Pulmonary artery endothelial cell (primary cell): ENCODE results near the gene DCUN1D2. TPM values are rescaled to one million over a fixed set of nuclear protein-coding genes. Genes with fewer than 3 reads are reported as not detected.
"Not testable (repeated sequence)": the region's sequence is repeated elsewhere in the genome, so short reads cannot be mapped to it uniquely, and the experiment has no call there.

Experiments
- DNase-seq: peaks from one replicate; pipeline ENCODE4 v3.0.0-alpha.2; 2011; ENCODE audit warnings: low read depth, low spot score
- total RNA-seq: library from RNA; depleted of rRNA; stranded (reverse); fragments of >200 nt; gene quantifications from 2 replicates; pipeline ENCODE4 v1.2.3, GENCODE V29; 2014

The DCUN1D2 gene
- total RNA-seq, 1 donor from 2014 or later: 7.7 TPM

GRCh38 chr13:113446488-113446854, 44.0 kb downstream of the DCUN1D2 start:
- DNase-seq: no peak

GRCh38 chr13:113445791-113446487, 44.6 kb downstream of the DCUN1D2 start:
- no peak for DNase-seq

- DNase-seq: no peak
These were observed 46.5 kb downstream of the DCUN1D2 start for GRCh38 chr13:113443991-113444390.

- no peak for DNase-seq
These were observed 47.5 kb downstream of the DCUN1D2 start for GRCh38 chr13:113442985-113443362.

GRCh38 chr13:113442354-113442984, 48.0 kb downstream of the DCUN1D2 start:
- DNase-seq: no peak

DNA sequence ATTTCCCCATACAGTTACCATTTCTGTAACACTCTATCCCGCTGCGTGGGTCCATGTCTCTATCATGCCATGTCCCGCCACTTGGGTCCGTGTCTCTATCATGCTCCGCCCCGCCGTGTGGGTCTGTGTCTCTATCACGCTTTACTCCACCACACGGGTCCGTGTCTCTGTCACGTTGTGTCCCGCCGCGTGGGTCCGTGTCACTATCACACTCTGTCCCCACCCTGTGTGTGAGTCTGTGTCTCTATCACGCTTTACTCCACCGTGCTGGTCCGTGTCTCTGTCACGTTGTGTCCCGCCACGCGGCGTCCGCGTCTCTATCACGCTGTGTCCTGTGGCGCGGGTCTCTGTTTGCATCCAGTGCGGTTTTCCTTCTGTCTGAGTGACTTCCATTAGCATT, 48.9 kb downstream of the DCUN1D2 start:
- DNase-seq: no peak

- DNase-seq: no peak
These were observed 53.0 kb downstream of the DCUN1D2 start for GRCh38 chr13:113437408-113438010.

- DNase-seq: not testable (repeated sequence)
These were observed 53.6 kb downstream of the DCUN1D2 start for GRCh38 chr13:113436866-113437265.

DNA sequence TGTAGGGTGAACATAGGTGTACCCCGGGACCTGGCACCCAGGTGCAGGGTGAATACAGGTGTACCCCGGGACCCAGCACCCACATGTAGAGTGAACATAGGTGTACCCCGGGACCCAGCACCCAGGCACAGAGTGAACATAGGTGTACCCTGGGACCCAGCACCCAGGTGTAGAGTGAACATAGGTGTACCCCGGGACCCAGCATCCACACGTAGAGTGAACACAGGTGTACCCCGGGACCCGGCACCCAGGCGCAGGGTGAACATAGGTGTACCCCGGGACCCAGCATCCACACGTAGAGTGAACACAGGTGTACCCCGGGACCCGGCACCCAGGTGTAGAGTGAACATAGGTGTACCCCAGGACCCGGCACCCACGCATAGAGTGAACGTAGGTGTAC, 54.6 kb downstream of the DCUN1D2 start:
- not testable (repeated sequence) for DNase-seq

DNA sequence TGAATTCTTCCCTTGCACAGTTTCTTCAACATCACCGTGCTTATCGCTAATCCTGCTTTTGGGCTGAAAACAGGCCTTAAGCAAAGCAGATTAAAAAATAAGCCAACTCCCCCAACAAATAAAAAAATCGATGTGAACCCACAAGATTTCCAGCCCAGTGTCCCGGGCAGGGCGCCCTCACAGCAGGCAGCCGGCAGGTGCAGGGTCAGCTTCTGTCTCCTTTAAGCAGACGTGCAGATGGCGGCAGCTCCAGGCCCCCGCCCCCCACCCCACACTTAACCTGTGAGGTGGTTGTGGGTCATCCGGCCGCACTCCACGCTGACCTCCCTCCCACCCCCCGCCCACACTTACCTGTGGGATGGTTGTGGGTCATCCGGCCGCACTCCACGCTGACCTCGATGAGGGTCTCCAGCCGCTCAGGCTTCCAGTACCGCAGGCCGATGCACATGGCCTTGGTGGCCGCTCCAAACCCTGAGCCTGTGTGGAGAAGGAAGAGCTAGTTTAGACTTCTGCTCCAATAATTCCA, 57.1 kb downstream of the DCUN1D2 start:
- no peak for DNase-seq

DNA sequence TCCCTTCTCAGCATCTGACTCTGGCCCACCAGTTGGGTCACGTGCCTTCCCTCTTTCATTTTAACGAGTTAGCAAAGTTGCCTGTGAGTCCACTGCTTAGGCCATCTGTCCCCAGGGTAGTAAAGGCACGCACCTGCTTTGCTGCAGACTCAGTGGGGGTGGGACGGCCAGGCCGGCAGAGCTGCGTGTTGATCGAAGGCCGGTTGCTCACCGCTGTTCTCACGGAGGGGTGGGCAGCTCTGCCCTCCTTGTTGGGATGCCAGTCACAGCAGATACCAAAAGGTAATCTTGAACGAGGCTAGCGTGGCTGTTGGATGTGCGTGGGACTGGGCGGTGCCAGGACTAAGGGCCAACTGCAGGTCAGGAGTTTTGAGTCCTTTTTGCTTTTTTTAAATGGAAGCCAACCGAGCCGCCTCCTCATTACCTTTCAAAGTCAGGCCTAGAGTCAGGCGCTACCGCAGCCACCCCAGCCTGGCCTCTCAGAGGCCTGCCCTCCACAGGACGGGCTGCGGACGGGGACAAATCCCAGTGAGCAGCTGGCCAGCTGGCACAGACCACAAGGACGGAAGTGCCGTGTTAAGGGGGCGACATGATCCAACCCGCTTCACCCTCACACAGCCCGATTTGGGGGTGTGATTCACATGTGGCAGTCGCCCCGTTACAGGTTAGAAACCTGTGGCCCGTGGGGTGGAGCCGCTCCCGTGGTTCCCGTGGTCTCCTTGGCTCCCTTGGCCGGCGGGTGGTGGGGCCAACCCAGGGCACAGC, 57.8 kb downstream of the DCUN1D2 start:
- DNase-seq: no peak

DNA sequence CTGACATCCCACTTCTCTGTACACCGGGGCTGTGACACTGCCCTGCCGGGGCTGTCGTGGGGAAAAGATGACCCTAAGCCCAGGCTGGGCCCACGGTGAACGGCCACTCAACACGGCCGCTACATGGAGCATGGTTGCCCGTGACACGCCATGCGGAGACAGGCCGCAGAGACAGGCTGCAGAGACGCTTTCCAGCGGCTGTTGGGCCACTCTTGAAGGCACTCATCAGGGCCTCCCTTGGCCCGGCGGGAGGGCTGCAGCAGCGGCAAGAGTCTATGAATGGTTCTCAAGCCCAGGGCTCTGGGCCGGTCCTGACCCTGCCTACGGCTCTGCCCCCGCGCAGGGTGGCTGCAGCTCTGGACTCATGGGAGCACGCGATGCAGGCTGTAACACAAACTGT, 59.3 kb downstream of the DCUN1D2 start:
- no peak for DNase-seq

DNA sequence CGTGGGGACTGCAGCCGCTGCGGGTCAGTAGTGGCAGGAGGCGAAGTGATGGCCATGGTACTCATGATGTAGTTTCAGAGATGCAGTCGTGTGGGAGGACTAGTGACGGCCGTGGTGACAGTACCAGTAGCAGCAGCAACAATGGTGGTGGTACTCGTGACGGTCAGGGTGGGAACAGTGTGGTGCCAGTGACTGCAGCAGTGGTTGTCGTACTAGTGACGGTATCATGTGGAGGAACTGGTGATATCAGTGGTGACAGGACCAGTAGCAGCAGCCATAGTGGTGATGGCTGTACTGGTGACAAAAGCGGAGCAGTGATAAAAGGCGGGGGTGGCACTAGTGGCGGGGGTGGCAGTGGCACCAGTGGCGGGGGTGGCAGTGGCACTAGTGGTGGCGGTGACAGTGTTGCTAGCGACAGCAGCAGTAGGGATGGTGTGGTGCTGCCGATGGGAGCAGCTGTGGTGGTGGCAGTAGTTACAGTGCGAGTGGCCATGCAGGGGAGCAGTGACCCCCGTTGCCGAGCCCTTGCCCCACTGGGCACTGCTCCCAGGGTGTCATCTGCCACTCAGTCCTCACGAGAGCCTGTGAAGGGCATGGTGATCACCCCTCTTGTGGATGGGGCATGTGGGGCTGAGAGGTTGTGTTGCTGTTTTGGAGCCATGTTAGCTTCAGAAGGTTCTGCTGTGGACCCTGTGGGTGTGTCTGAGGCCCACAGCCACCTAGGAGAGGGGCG, 60.0 kb downstream of the DCUN1D2 start:
- no peak for DNase-seq

DNA sequence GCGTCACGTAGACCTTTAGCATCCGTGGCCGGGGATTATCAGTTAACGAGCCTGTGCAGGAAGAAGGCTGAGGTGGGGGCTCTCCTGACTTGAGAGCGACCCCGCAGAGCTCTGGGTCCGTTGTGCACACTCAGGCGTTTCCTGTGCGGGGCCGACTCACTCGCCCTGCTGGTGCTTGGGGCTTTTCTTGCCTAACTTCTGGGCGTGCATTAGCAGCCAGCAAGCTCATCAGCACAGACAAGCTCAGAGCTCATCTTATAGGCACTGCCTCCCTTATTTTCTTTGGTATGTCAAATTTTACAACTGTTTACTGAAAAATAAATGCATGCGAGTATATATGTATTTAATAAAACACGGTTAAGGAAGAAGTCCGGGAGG, 60.9 kb downstream of the DCUN1D2 start:
- DNase-seq: no peak

DNA sequence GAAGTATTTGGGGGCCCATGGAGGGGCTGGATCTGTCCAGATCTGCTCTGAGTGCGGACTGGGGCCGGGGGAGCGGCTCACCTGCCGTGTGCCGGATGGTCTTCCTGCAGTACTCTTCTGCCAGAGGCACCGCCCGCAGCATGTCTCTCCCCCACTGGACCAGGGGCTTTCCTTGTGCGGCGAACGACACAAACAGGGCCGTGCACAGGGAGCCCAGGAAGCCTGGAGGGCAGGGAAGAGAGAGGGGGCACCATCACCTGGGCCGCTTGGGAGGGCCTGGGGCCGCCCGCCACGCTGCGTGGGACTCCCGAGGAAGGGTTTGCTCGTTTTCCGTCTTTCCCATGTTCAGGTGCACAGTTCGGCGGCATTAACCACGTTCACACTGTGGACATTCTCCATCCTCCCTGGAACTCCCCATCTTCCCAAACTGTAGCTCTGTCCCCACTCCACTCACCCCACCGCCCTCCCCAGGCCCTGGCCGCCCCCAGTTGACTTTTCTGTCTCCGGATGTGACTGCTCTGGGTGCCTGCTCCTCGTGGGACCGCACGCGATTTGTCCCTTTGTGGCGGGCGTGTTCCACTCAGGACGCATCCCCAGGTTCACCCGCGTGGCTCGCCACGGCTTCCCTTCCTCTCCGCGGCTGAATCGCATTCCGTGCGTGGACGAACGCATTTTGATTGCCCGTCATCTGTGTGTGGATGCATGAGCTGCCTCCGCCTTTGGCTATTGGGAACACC, 61.5 kb downstream of the DCUN1D2 start:
- DNase-seq: no peak

DNA sequence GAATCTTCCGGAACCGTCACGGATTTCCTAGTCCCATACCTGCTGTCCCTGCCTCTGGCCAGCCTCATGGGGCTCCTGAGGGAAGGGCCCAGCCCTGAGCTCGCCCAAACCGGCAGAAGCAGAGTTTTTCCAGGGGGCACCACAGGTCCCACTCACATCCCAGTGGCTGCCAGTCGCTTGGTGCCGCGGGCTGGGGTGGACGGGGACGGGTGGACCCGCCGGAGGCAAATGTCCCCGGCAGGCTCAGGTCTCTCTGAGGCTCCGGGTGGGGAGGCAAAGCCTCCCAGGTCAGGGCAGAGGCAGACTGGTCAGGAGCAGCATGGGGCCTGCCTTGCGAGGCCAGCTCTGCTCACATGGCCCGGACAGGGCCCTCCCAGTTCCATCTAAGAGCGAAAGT, 62.0 kb downstream of the DCUN1D2 start:
- no peak for DNase-seq

- no peak for DNase-seq
These were observed 62.7 kb downstream of the DCUN1D2 start for GRCh38 chr13:113427562-113428468.

DNA sequence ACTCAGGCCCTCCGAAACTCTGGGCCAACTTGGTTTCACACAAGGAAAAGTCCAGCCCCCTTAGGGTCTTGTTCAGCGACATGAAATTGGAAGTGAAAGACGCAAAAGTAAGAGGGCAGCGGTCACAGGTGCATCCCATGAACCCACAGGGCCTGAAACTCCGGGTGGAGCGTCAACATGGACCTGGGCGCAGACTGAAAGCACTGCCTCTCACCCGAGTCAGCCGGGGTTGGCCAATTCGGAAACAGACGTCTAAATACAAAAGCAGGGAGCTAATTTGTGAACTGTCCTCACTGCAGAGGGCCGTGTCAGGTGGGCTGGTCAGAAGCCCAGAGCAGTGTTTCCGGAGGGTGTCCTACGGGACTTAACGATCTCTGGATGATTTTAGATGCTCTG, 63.9 kb downstream of the DCUN1D2 start:
- no peak for DNase-seq

- no peak for DNase-seq
These were observed 64.4 kb downstream of the DCUN1D2 start for GRCh38 chr13:113425941-113426590.
